SW 1271 (cell line): ENCODE data around the gene SULT2B1.

ENCODE experiments used
- DNase-seq, 2 experiments: peaks; one replicate each; lab custom pipeline; 2025; lab: John Stamatoyannopoulos, UW

SULT2B1 gene

GRCh38 chr19:48600679-48601417, 48.9 kb downstream of the SULT2B1 start:
- no peak for DNase-seq

DNA sequence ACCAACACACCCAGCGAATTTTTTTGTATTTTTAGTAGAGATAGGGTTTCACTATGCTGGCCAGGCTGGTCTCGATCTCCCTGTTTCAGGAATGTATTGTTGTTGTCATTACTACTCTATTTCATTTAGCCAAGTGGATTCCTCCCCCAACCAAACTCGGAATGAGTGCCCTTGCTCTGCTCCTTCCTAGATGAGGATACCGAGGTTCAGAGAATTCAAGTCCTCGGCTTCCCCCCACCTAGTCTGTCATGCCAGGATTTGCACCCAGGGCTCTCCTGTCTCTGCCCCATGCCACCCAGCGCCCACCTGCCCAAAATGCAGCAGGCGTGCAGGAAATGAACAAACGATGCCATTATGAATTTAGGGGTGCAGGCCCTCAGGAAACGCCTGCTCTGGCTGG, 51.0 kb downstream of the SULT2B1 start:
- DNase-seq, result no peak

- DNase-seq, result no peak
Measured at GRCh38 chr19:48603449-48603848, 51.5 kb downstream of the SULT2B1 start.

- DNase-seq, result no peak
Measured at GRCh38 chr19:48603850-48604249, 51.9 kb downstream of the SULT2B1 start.

DNA sequence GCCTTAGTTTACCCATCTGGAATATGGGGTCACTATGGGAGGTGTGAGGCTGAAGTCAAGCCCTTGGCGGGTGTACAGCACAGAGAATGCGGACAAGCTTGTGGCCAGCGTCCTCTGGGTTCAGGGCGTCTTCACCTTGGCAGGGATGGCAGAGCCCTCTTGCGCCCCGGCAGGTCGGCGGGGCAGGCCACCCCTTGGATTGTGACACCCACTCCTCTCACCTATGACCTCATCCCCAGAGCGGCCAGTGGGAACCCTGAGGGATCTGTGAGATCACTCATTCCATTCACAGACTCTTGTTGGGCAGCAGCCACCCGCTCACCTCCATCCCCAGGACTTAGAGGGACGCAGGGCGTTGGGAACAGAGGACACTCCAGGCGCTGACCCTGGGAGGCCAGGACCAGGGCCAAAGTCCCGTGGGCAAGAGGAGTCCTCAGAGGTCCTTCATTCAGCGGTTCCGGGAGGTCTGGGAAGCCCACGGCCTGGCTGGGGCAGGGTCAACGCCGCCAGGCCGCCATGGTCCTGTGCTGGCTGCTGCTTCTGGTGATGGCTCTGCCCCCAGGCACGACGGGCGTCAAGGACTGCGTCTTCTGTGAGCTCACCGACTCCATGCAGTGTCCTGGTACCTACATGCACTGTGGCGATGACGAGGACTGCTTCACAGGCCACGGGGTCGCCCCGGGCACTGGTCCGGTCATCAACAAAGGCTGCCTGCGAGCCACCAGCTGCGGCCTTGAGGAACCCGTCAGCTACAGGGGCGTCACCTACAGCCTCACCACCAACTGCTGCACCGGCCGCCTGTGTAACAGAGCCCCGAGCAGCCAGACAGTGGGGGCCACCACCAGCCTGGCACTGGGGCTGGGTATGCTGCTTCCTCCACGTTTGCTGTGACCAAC, 54.7 kb downstream of the SULT2B1 start, which contains the start of gene SPACA4:
Gene SPACA4, plus strand, starts transcription at position 280 of the 896 bp plus-strand sequence. Its CDS starts 237 bp downstream, at position 517.
- no peak for DNase-seq

DNA sequence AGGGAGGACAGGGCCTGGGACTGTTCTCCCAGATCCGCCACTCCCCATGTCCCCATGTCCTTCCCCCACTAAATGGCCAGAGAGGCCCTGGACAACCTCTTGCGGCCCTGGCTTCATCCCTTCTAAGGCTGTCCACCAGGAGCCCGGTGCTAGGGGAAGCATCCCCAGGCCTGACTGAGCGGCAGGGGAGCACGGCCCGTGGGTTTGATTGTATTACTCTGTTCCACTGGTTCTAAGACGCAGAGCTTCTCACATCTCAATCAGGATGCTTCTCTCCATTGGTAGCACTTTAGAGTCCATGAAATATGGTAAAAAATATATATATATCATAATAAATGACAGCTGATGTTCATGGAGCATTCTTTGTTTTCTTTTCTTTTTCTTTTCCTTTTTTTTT, 55.4 kb downstream of the SULT2B1 start:
- DNase-seq, result no peak

DNA sequence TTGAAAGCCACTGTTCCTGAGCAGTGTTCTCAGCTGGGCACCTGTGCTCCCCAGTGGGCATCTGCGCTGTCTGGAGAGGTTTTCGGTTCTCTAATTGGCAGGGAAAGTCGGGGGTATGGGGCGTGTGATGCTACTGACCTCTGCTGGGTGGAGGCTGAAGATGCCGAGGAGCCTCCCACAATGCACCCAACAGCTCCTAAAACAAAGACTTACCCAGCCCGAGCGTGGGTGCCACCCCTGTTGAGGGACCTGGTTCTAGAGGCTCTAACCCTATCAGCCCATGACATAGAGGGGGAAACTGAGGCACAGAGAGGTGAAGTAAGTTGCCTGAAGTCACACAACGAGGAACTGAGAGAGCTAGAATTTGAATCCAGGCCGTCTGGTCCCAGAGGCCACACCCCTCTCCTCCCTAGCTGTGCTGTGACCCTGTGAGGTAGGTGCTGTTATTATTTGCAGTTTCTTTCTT, 56.9 kb downstream of the SULT2B1 start:
- DNase-seq, result peak in 1 of 2 experiments; percentile 34

DNA sequence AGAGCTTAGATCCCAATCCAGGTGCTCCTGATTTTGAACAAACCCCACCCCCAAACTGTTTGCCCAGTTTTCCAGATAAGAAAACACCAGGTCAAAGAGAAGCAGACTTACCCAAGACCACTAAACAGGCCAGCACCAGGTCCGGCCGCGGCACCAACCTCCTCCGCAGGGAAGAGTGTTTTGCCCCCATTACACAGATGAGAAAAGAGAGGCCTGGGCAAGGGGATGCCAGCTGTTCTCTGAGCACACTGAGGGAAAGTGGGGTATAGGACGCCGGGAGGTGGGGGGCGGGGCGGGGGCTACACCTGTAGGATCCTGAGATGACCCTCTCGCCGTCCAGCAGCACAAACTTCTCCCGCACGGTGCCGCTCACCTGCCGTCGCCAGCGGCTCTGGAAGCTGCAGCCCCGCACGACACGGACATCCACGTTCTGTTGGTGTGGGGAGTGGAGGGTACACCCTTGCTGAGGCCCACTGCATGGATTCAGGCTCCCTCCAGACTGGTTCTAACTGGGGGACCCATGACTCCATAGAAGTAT, 57.7 kb downstream of the SULT2B1 start:
- DNase-seq, result no peak

DNA sequence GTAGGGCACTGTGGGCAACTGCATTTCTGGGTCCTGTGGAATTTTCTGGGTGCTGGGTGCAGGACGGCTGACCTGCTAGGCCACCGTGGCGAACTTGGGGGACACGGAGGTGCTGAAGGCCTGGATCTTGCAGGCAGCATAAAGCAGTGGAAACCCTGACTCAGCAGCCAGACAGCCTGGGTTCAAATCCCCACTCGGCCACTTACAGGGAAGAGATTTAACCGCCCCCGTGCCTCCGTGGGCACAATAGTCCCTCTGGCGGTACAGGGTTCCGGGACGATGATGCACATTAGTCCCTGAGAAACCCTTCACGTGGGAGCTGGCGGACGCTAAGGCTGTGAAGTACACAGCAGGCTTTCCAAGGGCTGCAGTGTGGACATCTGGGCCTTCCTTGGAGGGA, 59.9 kb downstream of the SULT2B1 start:
- no peak for DNase-seq

- DNase-seq, result no peak
Measured at GRCh38 chr19:48613024-48613851, 61.3 kb downstream of the SULT2B1 start.

- DNase-seq, result no peak
Measured at GRCh38 chr19:48613852-48614435, 62.0 kb downstream of the SULT2B1 start.

- DNase-seq, result no peak
Measured at GRCh38 chr19:48614436-48615230, 62.7 kb downstream of the SULT2B1 start, which contains the start of gene FAM83E. Gene FAM83E, minus strand, starts transcription at chr19:48615076. Its CDS starts 1,704 bp downstream, at chr19:48613372.

DNA sequence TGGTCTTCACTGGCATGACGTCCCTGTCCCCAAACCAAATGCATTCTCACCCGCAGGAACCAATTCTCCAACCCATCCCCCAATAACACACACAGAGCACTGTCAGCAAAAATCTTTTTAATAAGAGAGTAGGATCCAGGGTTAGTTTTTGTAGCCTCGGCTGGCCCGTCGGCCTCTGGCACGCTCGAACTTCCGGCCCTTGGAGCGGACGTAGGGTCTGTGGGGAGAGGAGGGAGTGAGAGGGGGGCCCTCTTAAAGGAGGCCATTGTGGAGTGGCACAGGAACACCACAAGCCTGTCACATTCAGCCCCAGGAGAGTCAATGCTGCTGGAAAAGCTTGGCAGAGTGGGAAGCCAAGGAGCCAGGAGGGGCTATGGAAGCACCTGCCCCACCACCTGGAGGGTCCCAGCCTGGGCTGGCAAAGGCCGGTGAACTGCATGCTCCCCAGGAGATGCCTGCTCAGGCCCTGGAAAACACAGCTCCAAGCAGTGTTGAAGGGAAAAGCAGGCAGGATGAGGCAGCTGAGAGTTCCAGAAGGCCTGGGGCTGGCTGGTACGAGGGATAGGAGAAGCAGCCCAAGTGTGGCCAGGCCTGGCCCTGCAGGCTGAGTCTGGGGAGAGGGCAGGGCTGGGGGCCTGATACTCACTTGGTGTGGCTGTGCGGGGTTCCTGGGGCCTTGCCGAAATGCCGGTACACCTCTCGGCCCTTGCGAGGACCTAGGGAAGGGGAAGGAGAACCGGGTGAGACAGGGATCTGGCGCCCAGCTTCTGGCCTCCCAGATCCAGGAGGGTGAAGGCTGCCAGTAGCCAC, 63.5 kb downstream of the SULT2B1 start:
- DNase-seq, result no peak

- DNase-seq, result no peak
Measured at GRCh38 chr19:48616041-48616436, 64.1 kb downstream of the SULT2B1 start.

DNA sequence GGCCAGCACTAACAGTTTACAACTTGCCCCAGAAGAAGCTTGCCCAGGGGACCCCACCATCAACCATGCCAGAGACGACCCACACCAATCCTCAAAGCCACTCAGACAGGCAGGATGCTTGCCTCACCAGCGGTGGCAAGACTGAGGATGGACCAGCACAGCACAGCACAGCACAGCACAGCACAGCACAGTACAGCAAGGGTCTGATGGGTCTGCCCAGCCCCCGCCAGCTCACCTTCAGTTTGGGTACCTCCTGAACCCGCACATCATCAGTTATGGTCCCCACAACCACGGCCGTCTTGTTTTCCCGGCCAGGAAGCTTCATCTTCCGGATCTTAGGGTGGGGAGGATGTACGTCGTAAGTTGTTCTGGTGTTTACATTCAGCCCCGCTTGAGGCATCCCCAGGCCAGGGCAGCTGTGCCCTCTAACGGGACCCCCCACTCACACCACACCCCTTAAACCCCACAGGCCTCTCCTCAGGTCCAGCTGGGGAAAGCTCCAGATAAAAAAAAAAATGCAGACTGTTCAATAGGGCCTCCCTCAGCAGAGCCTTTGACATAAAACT, 64.6 kb downstream of the SULT2B1 start:
- no peak for DNase-seq

- no peak for DNase-seq
Measured at GRCh38 chr19:48617146-48617937, 65.4 kb downstream of the SULT2B1 start.

- DNase-seq, result no peak
Measured at GRCh38 chr19:48618278-48618915, 66.4 kb downstream of the SULT2B1 start.
